Activated naive CD4-positive, alpha-beta T cell treated with anti-CD3 and anti-CD28 coated beads, Interleukin-2, amount 10 ng/mL, durations not matched to agents 7 days and 5 days (primary cell): ENCODE results near the gene TNFAIP8L2.
A peak's percentile ranks its signal among the peaks of the same experiment; 100 is the strongest.
"Not testable (repeated sequence)": the region's sequence is repeated elsewhere in the genome, so short reads cannot be mapped to it uniquely, and the experiment has no call there.

Experiments
- CTCF ChIA-PET: fragments of 350-600 bp; sonication (Branson Sonifier 250); formaldehyde crosslinking; loops from one replicate; lab custom pipeline; 2021; ENCODE audit warnings: antibody characterized with exemption; lab: Charles Lee
- DNase-seq: peaks from one replicate; pipeline ENCODE4 v3.0.0-alpha.2; 2020
- H3K27ac Mint-ChIP-seq: one replicate; pipeline ENCODE4 v1.8.0; 2021; ENCODE audit warnings: mild to moderate bottlenecking, moderate library complexity, mixed read lengths
- H3K27me3 Mint-ChIP-seq: one replicate; pipeline ENCODE4 v1.8.0; 2021; ENCODE audit warnings: mild to moderate bottlenecking, mixed read lengths
- H3K36me3 Mint-ChIP-seq: one replicate; pipeline ENCODE4 v1.8.0; 2021; ENCODE audit warnings: mixed read lengths
- H3K4me1 Mint-ChIP-seq: one replicate; pipeline ENCODE4 v1.8.0; 2021; ENCODE audit warnings: mixed read lengths
- H3K4me3 Mint-ChIP-seq: one replicate; pipeline ENCODE4 v1.8.0; 2021; ENCODE audit warnings: mild to moderate bottlenecking, moderate library complexity, mixed read lengths
- H3K9me3 Mint-ChIP-seq: one replicate; pipeline ENCODE4 v1.8.0; 2021; ENCODE audit warnings: mixed read lengths

TNFAIP8L2 gene

GRCh38 chr1:151184211-151184610 lies 27.8 kb downstream of the TNFAIP8L2 start:
- Mint-ChIP-seq H3K27ac (no peak overlapping the region), H3K27me3 (no peaks in the 10 kb centered on the region), H3K4me3 (no peak overlapping the region), H3K36me3 (peaks cover 48% of the 10 kb centered on the region), H3K9me3 (no peaks in the 10 kb centered on the region), H3K4me1 (peaks cover 19% of the 10 kb centered on the region)
- no peak for DNase-seq
- CTCF ChIA-PET, result no interaction called here

DNA sequence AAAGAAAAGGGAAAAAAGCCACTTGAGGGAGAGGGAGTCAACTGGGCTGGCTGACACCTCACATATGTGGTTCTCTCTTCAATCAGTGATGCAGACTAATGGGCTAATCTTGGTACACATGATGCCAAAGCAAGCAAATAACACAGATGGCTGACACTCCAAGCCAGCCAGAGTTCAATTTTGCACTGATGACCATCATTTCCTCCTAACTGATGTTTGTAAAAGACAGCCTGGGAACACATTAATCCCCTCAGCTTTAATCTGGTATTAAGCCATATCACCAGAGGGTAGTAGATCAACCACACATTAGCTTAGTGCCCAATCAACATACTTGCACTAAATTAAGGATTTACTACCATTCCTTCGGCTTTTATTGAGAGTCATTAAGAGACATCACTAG lies 30.8 kb downstream of the TNFAIP8L2 start:
- peaks cover 35% of the 10 kb centered on the region for H3K4me1 Mint-ChIP-seq
- peaks cover 33% of the 10 kb centered on the region for H3K36me3 Mint-ChIP-seq
- no peak overlapping the region for H3K27ac Mint-ChIP-seq
- no peak overlapping the region for H3K4me3 Mint-ChIP-seq
- no peaks in the 10 kb centered on the region for H3K9me3 Mint-ChIP-seq
- H3K27me3 Mint-ChIP-seq, result peaks cover 5% of the 10 kb centered on the region
- no peak for DNase-seq
- CTCF ChIA-PET, result interaction anchor here (1.4 kb wide), 1 partner anchor 63 kb away, joined by 3 read pairs; no protein-coding TSS in a partner anchor

- H3K36me3 Mint-ChIP-seq, result peaks cover 22% of the 10 kb centered on the region
- CTCF ChIA-PET, result interaction anchor here (1.6 to 2.7 kb wide), 2 partner anchors 62 to 64 kb away, joined by 3 to 12 read pairs; no protein-coding TSS in a partner anchor
- H3K27ac Mint-ChIP-seq, DNase-seq, H3K9me3 Mint-ChIP-seq: not testable (repeated sequence)
- H3K4me3 Mint-ChIP-seq, result peak overlapping the region; percentile 99
- peaks cover 35% of the 10 kb centered on the region for H3K4me1 Mint-ChIP-seq
- H3K27me3 Mint-ChIP-seq, result peaks cover 18% of the 10 kb centered on the region
Measured at GRCh38 chr1:151188667-151189066, 32.2 kb downstream of the TNFAIP8L2 start.

- Mint-ChIP-seq H3K4me1 (peaks cover 35% of the 10 kb centered on the region), H3K27ac (peak within 1 kb of the TSS; percentile 95), H3K36me3 (peaks cover 14% of the 10 kb centered on the region), H3K9me3 (no peaks in the 10 kb centered on the region), H3K4me3 (peak within 1 kb of the TSS; percentile 99), H3K27me3 (peaks cover 30% of the 10 kb centered on the region)
- CTCF ChIA-PET, result interaction anchor here (1.2 to 2.7 kb wide), 3 partner anchors 10 to 151 kb away, joined by 4 to 12 read pairs (median 5); no protein-coding TSS in a partner anchor
- DNase-seq, result peak; percentile 91
Measured at GRCh38 chr1:151189637-151190445, 33.4 kb downstream of the TNFAIP8L2 start, which contains the start of gene VPS72. TSS of gene VPS72 (minus strand) at chr1:151190197. CDS start at chr1:151190121, 76 bp downstream.

DNA sequence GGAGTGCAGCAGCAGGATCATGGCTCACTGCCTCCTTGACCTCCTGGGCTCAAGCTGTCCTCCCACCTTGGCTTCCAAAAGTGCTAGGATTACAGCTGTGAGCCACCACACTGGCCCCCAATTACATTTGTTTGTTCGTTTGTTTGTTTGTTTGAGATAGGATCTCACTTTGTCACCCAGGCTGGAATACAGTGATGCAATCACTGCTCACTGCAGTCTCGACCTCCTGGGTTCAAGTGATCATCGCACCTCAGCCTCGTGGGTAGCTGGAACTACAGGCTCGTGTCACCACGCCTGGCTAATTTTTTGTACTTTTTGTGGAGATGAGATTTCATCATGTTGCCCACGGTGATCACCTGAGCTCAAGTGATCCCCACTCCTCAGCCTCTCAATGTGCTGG lies 35.6 kb downstream of the TNFAIP8L2 start:
- no peak overlapping the region for H3K4me3 Mint-ChIP-seq
- DNase-seq, result no peak
- no peak overlapping the region for H3K27ac Mint-ChIP-seq
- CTCF ChIA-PET, result interaction anchor here (1.1 kb wide), 1 partner anchor 35 kb away, joined by 4 read pairs; the partner anchor contains the start of gene TNFAIP8L2
- H3K27me3 Mint-ChIP-seq, result peaks cover 41% of the 10 kb centered on the region
- H3K36me3 Mint-ChIP-seq, result peaks cover 3% of the 10 kb centered on the region
- H3K9me3 Mint-ChIP-seq, result no peaks in the 10 kb centered on the region
- H3K4me1 Mint-ChIP-seq, result peaks cover 39% of the 10 kb centered on the region

- DNase-seq, result no peak
- H3K4me1 Mint-ChIP-seq, result peaks cover 42% of the 10 kb centered on the region
- H3K36me3 Mint-ChIP-seq, result peaks cover 4% of the 10 kb centered on the region
- CTCF ChIA-PET, result no interaction called here
- H3K9me3 Mint-ChIP-seq, result no peaks in the 10 kb centered on the region
- H3K27ac Mint-ChIP-seq, result no peak overlapping the region
- peaks cover 43% of the 10 kb centered on the region for H3K27me3 Mint-ChIP-seq
- H3K4me3 Mint-ChIP-seq, result no peak overlapping the region
Measured at GRCh38 chr1:151193304-151193703, 36.9 kb downstream of the TNFAIP8L2 start.

GRCh38 chr1:151193856-151194255 lies 37.4 kb downstream of the TNFAIP8L2 start:
- no peaks in the 10 kb centered on the region for H3K9me3 Mint-ChIP-seq
- CTCF ChIA-PET, result interaction anchor here (2.1 to 2.3 kb wide), 2 partner anchors 58 to 147 kb away, joined by 12 to 17 read pairs; no protein-coding TSS in a partner anchor
- no peak for DNase-seq
- H3K27me3 Mint-ChIP-seq, result peaks cover 46% of the 10 kb centered on the region
- H3K27ac Mint-ChIP-seq, result no peak overlapping the region
- H3K36me3 Mint-ChIP-seq, result peaks cover 8% of the 10 kb centered on the region
- H3K4me1 Mint-ChIP-seq, result peaks cover 37% of the 10 kb centered on the region
- no peak overlapping the region for H3K4me3 Mint-ChIP-seq

DNA sequence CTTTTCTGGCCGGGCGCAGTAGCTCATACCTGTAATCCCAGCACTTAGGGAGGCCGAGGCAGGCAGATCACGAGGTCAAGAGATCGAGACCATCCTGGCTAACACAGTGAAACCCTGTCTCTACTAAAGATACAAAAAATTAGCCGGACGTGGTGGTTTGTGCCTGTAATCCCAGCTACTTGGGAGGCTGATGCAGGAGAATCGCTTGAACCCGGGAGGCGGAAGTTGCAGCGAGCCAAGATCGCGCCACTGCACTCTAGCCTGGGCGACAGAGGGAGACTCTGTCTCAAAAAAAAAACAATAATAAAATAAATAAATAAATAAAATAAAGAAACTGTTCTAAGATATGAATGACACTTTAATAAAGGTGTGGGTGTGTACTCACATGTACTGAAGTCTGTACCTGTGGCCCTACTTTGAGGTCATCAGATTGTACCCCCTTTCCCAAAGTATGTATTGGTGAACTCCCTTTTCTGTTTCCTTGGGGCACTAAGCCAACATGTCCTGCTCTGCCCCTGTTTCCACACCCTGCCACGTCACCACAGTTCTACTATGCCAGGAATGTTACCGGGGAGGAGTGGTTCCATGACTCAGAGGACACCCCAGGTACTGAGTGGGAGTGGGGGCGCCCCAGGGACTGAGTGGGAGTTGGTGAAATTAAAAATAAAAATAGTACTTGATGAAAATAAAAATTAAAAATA lies 38.6 kb downstream of the TNFAIP8L2 start:
- CTCF ChIA-PET, result interaction anchor here (1.1 to 2.3 kb wide), 5 partner anchors 31 to 149 kb away, joined by 3 to 17 read pairs (median 4); partner anchors contain the start of gene PSMD4
- Mint-ChIP-seq H3K36me3 (peaks cover 13% of the 10 kb centered on the region), H3K27me3 (peaks cover 46% of the 10 kb centered on the region), H3K4me1 (peaks cover 35% of the 10 kb centered on the region)
- not testable (repeated sequence) for H3K9me3 Mint-ChIP-seq, H3K4me3 Mint-ChIP-seq, DNase-seq, H3K27ac Mint-ChIP-seq

DNA sequence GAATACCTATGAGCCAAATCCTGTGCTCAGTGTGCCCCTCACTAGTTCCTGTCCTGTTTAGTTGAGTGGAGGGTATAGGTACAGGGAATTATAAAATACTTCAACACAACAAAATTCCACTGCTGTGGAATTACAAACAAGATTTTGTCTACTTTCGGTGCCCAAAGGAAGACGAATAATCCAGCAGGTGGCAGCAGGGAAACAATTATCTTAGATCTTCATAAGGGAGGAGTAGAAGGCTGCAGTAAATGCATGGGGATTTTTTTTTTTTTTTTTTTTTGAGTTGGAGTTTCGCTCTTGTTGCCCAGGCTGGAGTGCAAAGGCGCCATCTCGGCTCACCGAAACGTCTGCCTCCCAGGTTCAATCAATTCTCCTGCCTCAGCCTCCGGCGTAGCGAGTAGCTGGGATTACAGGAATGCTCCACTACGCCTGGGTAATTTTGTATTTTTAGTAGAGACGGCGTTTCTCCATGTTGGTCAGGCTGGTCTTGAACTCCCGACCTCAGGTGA lies 39.9 kb downstream of the TNFAIP8L2 start:
- peak; percentile 77 for DNase-seq
- Mint-ChIP-seq H3K27me3 (peaks cover 46% of the 10 kb centered on the region), H3K4me1 (peaks cover 34% of the 10 kb centered on the region), H3K27ac (peak overlapping the region; percentile 67), H3K9me3 (no peaks in the 10 kb centered on the region), H3K36me3 (peaks cover 13% of the 10 kb centered on the region), H3K4me3 (peak overlapping the region; percentile 35)
- CTCF ChIA-PET, result interaction anchor here (0.7 to 2.3 kb wide), 3 partner anchors 56 to 147 kb away, joined by 3 to 17 read pairs (median 5); no protein-coding TSS in a partner anchor

DNA sequence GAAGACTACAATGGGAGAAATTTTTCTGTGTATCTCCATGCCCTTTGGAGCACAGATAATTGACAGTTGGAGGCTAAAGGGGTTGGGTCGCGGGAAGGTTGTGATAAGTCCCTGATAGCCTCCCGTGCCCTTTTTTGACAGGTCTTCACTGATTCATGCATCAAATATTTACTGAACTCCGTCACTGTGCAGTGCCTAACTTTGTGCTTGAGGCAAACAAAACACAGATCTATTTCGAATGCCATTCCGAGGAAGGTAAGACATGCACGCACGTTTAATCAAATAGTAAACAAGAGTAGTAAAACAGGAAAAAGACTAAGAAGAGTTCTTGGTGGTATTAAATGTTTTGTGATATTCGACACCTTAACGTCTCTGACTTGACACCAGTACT lies 41.4 kb downstream of the TNFAIP8L2 start:
- peak overlapping the region; percentile 92 for H3K4me3 Mint-ChIP-seq
- CTCF ChIA-PET, result no interaction called here
- peaks cover 45% of the 10 kb centered on the region for H3K4me1 Mint-ChIP-seq
- H3K9me3 Mint-ChIP-seq, result no peaks in the 10 kb centered on the region
- H3K27me3 Mint-ChIP-seq, result peaks cover 34% of the 10 kb centered on the region
- peaks cover 17% of the 10 kb centered on the region for H3K36me3 Mint-ChIP-seq
- no peak for DNase-seq
- H3K27ac Mint-ChIP-seq, result peak overlapping the region; percentile 98

DNA sequence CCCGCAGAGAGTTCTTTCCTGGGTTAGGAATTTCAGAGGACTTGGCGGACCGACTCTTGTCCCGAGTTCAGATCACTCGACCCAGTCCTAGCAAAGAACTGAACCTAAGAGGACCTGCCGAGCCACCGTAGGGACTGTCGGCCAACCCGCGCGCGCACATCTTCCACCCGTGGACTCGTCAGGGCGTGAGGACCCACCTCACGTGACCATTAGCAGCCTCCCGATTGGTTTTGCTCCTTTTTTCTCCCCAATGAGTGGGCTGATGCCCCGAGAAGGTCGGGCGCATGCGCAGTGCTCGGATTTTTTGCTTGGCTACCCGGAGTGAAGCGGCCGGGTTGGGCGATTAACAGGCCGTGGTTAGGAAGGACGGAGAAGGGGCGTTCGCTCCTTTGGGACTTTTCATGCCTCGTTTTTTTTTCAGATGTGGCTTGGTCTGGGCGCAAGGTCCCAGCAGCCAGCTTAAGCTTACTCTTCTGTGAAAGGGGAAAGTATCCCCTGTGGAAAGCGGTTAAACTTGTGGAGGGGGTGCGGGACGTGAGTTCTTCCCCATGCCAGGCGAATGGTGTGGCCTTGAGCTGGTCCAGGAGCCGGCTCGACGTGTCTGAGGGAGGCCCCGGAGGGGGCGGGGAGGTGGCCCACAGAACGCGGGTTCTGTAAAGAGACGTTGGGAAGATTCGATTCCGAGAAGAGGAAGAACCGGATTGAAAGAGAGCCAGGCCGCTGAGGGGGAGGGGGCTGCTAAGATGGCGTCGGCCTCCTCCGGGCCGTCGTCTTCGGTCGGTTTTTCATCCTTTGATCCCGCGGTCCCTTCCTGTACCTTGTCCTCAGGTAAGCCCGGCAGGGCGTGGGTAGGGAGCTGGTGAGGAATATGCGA lies 42.0 kb downstream of the TNFAIP8L2 start, which contains the start of gene PIP5K1A:
PIP5K1A (plus strand) TSS at position 299 of the 874 bp plus-strand sequence; CDS start at position 744, 445 bp downstream.
- no peaks in the 10 kb centered on the region for H3K9me3 Mint-ChIP-seq
- H3K36me3 Mint-ChIP-seq, result peaks cover 20% of the 10 kb centered on the region
- H3K4me1 Mint-ChIP-seq, result peaks cover 45% of the 10 kb centered on the region
- H3K27me3 Mint-ChIP-seq, result peaks cover 29% of the 10 kb centered on the region
- CTCF ChIA-PET, result interaction anchor here (0.6 kb wide), 1 partner anchor 99 kb away, joined by 3 read pairs; no protein-coding TSS in a partner anchor
- peak within 1 kb of the TSS; percentile 92 for H3K4me3 Mint-ChIP-seq
- peak; percentile 100 for DNase-seq
- peak within 1 kb of the TSS; percentile 98 for H3K27ac Mint-ChIP-seq

DNA sequence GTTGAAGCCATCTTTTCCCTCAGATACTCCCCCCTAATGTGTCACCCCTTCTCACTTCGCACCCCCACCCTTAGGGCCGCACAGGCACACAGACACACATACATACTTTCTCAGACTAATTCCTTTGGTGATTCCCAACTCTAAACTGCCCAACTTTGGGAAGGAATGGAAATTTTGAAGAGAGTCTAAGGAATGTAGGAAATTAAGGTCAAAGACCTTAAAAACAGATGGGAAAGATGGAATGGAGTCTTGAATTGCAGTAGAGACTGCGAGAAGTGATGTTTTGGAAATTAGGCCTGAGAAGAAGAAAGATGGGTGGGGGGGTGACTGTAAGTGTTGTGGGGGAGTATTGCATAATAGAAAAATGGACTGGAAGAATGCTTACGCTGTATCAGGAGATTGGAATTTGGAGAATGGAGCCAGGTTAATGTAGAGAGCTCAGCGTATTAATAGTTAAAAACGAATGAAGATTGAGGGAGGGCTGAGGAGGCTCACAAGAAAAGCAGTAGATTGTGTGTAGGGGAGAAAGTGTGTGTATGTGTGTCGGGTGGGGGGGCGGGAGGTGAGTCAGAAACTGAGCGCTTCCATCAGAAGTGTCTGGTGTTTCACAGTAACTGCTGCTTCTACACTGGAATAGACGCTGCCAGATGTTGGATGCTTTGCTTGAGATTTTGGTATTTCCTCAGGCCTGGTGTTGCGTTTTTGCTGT lies 43.6 kb downstream of the TNFAIP8L2 start:
- peaks cover 22% of the 10 kb centered on the region for H3K36me3 Mint-ChIP-seq
- CTCF ChIA-PET, result no interaction called here
- peak overlapping the region; percentile 92 for H3K4me3 Mint-ChIP-seq
- no peak for DNase-seq
- no peaks in the 10 kb centered on the region for H3K9me3 Mint-ChIP-seq
- peaks cover 14% of the 10 kb centered on the region for H3K27me3 Mint-ChIP-seq
- H3K4me1 Mint-ChIP-seq, result peaks cover 49% of the 10 kb centered on the region
- H3K27ac Mint-ChIP-seq, result peak overlapping the region; percentile 98
